NCI-H524 treated with DMSO at 0.1 percent for 48 hours (cell line): ENCODE results near the gene TUBG1.
"Not testable (repeated sequence)": the region's sequence is repeated elsewhere in the genome, so short reads cannot be mapped to it uniquely, and the experiment has no call there.

Experiments used
- DNase-seq: peaks from one replicate; lab custom pipeline; 2025; lab: John Stamatoyannopoulos, UW

The TUBG1 gene

GRCh38 chr17:42623732-42624596 lies 14.5 kb downstream of the TUBG1 start:
- no peak for DNase-seq

GRCh38 chr17:42627032-42627764 lies 17.7 kb downstream of the TUBG1 start:
- DNase-seq, result not testable (repeated sequence)

GRCh38 chr17:42629411-42630009 lies 20.0 kb downstream of the TUBG1 start:
- no peak for DNase-seq

- DNase-seq, result no peak
Measured at GRCh38 chr17:42632949-42633444, 23.5 kb downstream of the TUBG1 start.

- no peak for DNase-seq
Measured at GRCh38 chr17:42639525-42640113, 30.1 kb downstream of the TUBG1 start.

- DNase-seq, result no peak
Measured at GRCh38 chr17:42640121-42640520, 30.6 kb downstream of the TUBG1 start.

- DNase-seq, result no peak
Measured at GRCh38 chr17:42642336-42642735, 32.9 kb downstream of the TUBG1 start.

GRCh38 chr17:42647778-42648177 lies 38.3 kb downstream of the TUBG1 start:
- DNase-seq, result no peak

- DNase-seq, result no peak
Measured at GRCh38 chr17:42651392-42651791, 41.9 kb downstream of the TUBG1 start.

GRCh38 chr17:42653179-42654124 lies 44.0 kb downstream of the TUBG1 start:
- DNase-seq, result no peak

- DNase-seq, result no peak
Measured at GRCh38 chr17:42655528-42655927, 46.0 kb downstream of the TUBG1 start.

GRCh38 chr17:42657824-42658588 lies 48.5 kb downstream of the TUBG1 start:
- DNase-seq, result no peak

GRCh38 chr17:42659079-42659931 lies 49.8 kb downstream of the TUBG1 start, which contains the start of gene TUBG2:
Gene TUBG2 (plus strand): TSS chr17:42659284. CDS start chr17:42659504, 220 bp downstream.
- DNase-seq, result peak; percentile 51

- DNase-seq, result not testable (repeated sequence)
Measured at GRCh38 chr17:42659932-42660274, 50.4 kb downstream of the TUBG1 start.

GRCh38 chr17:42660692-42661345 lies 51.3 kb downstream of the TUBG1 start:
- DNase-seq, result no peak
